HepG2 (cell line): Measurements from ENCODE around the gene CYB5A. TPM values are rescaled to one million over a fixed set of nuclear protein-coding genes. Genes with fewer than 3 reads are reported as not detected.
A peak's percentile ranks its signal among the peaks of the same experiment; 100 is the strongest.

Source experiments
- CENPT ChIP-seq: sonication (generic); formaldehyde crosslinking; IDR thresholded peaks from 2 replicates; pipeline ENCODE4 v1.8.0; 2022; ENCODE audit warnings: low read depth, mild to moderate bottlenecking, moderate library complexity, missing genetic modification reagents
- ELF3 ChIP-seq: IDR thresholded peaks from 2 replicates; pipeline ENCODE4 v1.6.1; 2016; ENCODE audit warnings: missing genetic modification reagents, missing compliant biosample characterization
- FOSL2 ChIP-seq: sonication (generic); formaldehyde crosslinking; IDR thresholded peaks from 2 replicates; pipeline ENCODE4 v1.4.0; 2020; ENCODE audit warnings: missing genetic modification reagents
- FOXK1 ChIP-seq: sonication (generic); formaldehyde crosslinking; IDR thresholded peaks from 2 replicates; pipeline ENCODE4 v1.4.0; 2020; ENCODE audit warnings: low read depth, missing genetic modification reagents, borderline replicate concordance
- HMG20A ChIP-seq: IDR thresholded peaks from 2 replicates; pipeline ENCODE4 v1.6.1; 2016; ENCODE audit warnings: borderline replicate concordance
- HOMEZ ChIP-seq: IDR thresholded peaks from 2 replicates; pipeline ENCODE4 v1.6.1; 2016; ENCODE audit warnings: low read depth
- IRF2 ChIP-seq: IDR thresholded peaks from 2 replicates; pipeline ENCODE4 v1.6.1; 2018; ENCODE audit warnings: missing genetic modification reagents, missing compliant biosample characterization
- KDM3A ChIP-seq: IDR thresholded peaks from 2 replicates; pipeline ENCODE4 v1.6.1; 2018; ENCODE audit warnings: low read depth, missing compliant biosample characterization
- MBD4 ChIP-seq: IDR thresholded peaks from 2 replicates; pipeline ENCODE4 v1.6.1; 2012; ENCODE audit warnings: low read length, inconsistent platforms, borderline replicate concordance
- MIER3 ChIP-seq: IDR thresholded peaks from 2 replicates; pipeline ENCODE4 v1.6.1; 2016; ENCODE audit warnings: missing compliant biosample characterization, borderline replicate concordance
- MYNN ChIP-seq: sonication (generic); formaldehyde crosslinking; IDR thresholded peaks from 2 replicates; pipeline ENCODE4 v1.4.0; 2020; ENCODE audit warnings: mild to moderate bottlenecking, low read depth, missing genetic modification reagents
- NCOA2 ChIP-seq: sonication (generic); formaldehyde crosslinking; IDR thresholded peaks from 2 replicates; pipeline ENCODE4 v1.8.0; 2022; ENCODE audit warnings: inconsistent platforms
- NFE2 ChIP-seq: sonication (generic); formaldehyde crosslinking; IDR thresholded peaks from 2 replicates; pipeline ENCODE4 v1.4.0; 2020; ENCODE audit warnings: missing genetic modification reagents
- NONO ChIP-seq, 2 experiments: fragments of 450-650 bp in 1 of 2; sonication (generic) in 1 of 2; formaldehyde crosslinking in 1 of 2; IDR thresholded peaks in 1 of 2; conservative IDR thresholded peaks in 1 of 2; 2 replicates each; pipeline versions ENCODE4 v1.6.1 to v1.8.0; 2017 to 2022; ENCODE audit warnings: mild to moderate bottlenecking in 1 of 2, missing genetic modification reagents in 1 of 2, moderate library complexity in 1 of 2
- NR2C2 ChIP-seq: sonication (generic); formaldehyde crosslinking; IDR thresholded peaks from 2 replicates; pipeline ENCODE4 v1.4.0; 2020; ENCODE audit warnings: missing genetic modification reagents, mild to moderate bottlenecking, moderate library complexity, borderline replicate concordance
- POLR2A ChIP-seq, 2 experiments: IDR thresholded peaks; 2 replicates each; pipeline ENCODE4 v1.6.1; 2011; ENCODE audit warnings: low read depth in 2 of 2, low read length in 2 of 2, mild to moderate bottlenecking in 1 of 2, moderate library complexity in 1 of 2; ENCODE audit not compliant: insufficient read depth in 1 of 2
- SKIL ChIP-seq: sonication (generic); formaldehyde crosslinking; IDR thresholded peaks from 2 replicates; pipeline ENCODE4 v1.8.0; 2022; ENCODE audit warnings: missing genetic modification reagents, mild to moderate bottlenecking, moderate library complexity, borderline replicate concordance
- ZBTB43 ChIP-seq: sonication (generic); formaldehyde crosslinking; conservative IDR thresholded peaks from 2 replicates; pipeline ENCODE4 v1.4.0; 2020; ENCODE audit warnings: missing genetic modification reagents
- ZEB1 ChIP-seq: IDR thresholded peaks from 2 replicates; pipeline ENCODE4 v1.6.1; 2012; ENCODE audit warnings: mild to moderate bottlenecking, low read depth, inconsistent platforms; ENCODE audit not compliant: insufficient replicate concordance
- ZFP1 ChIP-seq: IDR thresholded peaks from 2 replicates; pipeline ENCODE4 v1.6.1; 2016
- ZFY ChIP-seq: sonication (generic); formaldehyde crosslinking; IDR thresholded peaks from 2 replicates; pipeline ENCODE4 v1.4.0; 2020; ENCODE audit warnings: missing genetic modification reagents
- ZNF12 ChIP-seq: sonication (generic); formaldehyde crosslinking; IDR thresholded peaks from 2 replicates; pipeline ENCODE4 v1.5.0; 2020; ENCODE audit warnings: missing genetic modification reagents
- ZNF143 ChIP-seq: sonication (generic); formaldehyde crosslinking; IDR thresholded peaks from 2 replicates; pipeline ENCODE4 v1.4.0; 2020; ENCODE audit warnings: missing genetic modification reagents
- ZNF207 ChIP-seq: fragments of 450-650 bp; IDR thresholded peaks from 2 replicates; pipeline ENCODE4 v1.6.1; 2016; ENCODE audit warnings: antibody characterized with exemption, borderline replicate concordance
- ZNF589 ChIP-seq: sonication (generic); formaldehyde crosslinking; conservative IDR thresholded peaks from 2 replicates; pipeline ENCODE4 v1.8.0; 2022; ENCODE audit warnings: mild to moderate bottlenecking, moderate library complexity, missing genetic modification reagents
- polyA plus RNA-seq, 8 experiments: library from polyadenylated mRNA; depleted of rRNA in 3 of 8; stranded (reverse) in 7 of 8; unstranded in 1 of 8; fragments of >200 nt; fragmentation: Illumina TruSeq in 4 of 8; extraction: Trizol in 4 of 8; gene quantifications; 2 replicates each; pipeline versions ENCODE4 v1.2.1 to v1.2.3, GENCODE V29; 2011 to 2016; ENCODE audit warnings: low read depth in 4 of 8, missing spikeins in 1 of 8, mixed read lengths in 1 of 8; ENCODE audit not compliant: insufficient read depth in 1 of 8
- total RNA-seq, 5 experiments: library from RNA; depleted of rRNA; stranded (reverse); fragments of >200 nt; fragmentation: Illumina TruSeq; extraction: Trizol; gene quantifications; 2 replicates each; pipeline ENCODE4 v1.2.3, GENCODE V29; 2016; ENCODE audit warnings: low read depth in 1 of 5
- TF ChIP-seq, protein P1 (sequence below): sonication (generic); formaldehyde crosslinking; IDR thresholded peaks from 2 replicates; pipeline ENCODE4 v1.8.1; 2023; ENCODE audit warnings: mild to moderate bottlenecking, missing genetic modification reagents, borderline replicate concordance

Gene CYB5A
- total and polyA plus RNA-seq, 2 of the 13 experiments (the other 11 are each of a cell fraction or from before 2014, with no cell fraction given): 215 to 356 TPM

GRCh38 chr18:74234326-74235171, 57.2 kb downstream of the CYB5A start (continued):
- TF ChIP-seq ZBTB43 (CRISPR knock-in tag) (peak; percentile 87), ZFY (CRISPR knock-in tag) (0 out of 2 replicates have a peak, but pooled peaks have one; percentile 34), POLR2A (IDR thresholded peaks at IDR 0.05; ENCODE audit: insufficient read depth in 1 of 2, low read depth in 2 of 2, low read length in 2 of 2) (0 out of 4 replicates have a peak, but pooled peaks have one; percentile 15 to 32), SKIL (CRISPR knock-in tag) (peak; percentile 77), ZNF143 (CRISPR knock-in tag) (no peak), NCOA2 (CRISPR knock-in tag) (peak; percentile 95), ZEB1 (peak; percentile 24), NFE2 (CRISPR knock-in tag) (no peak), ELF3 (CRISPR knock-in tag) (peak; percentile 76), ZFP1 (CRISPR knock-in tag) (0 out of 2 replicates have a peak, but pooled peaks have one; percentile 12), CENPT (no peak), MBD4 (0 out of 2 replicates have a peak, but pooled peaks have one; percentile 49), NONO (IDR thresholded peaks at IDR 0.05) (no peak), NONO (CRISPR knock-in tag; conservative IDR thresholded peaks at IDR 0.05) (peak; percentile 66), ZNF12 (CRISPR knock-in tag) (no peak; the same call in 1 of the 2 replicates), HOMEZ (CRISPR knock-in tag) (peak; percentile 73; the same call in 1 of the 2 replicates), KDM3A (CRISPR knock-in tag) (peak; percentile 73), ZNF589 (CRISPR knock-in tag) (no peak), ZNF207 (no peak), IRF2 (CRISPR knock-in tag) (peak; percentile 82), NR2C2 (CRISPR knock-in tag) (peak; percentile 71; the same call in 1 of the 2 replicates), HMG20A (CRISPR knock-in tag) (peak; percentile 93; the same call in 1 of the 2 replicates), FOSL2 (CRISPR knock-in tag) (peak; percentile 82), FOXK1 (CRISPR knock-in tag) (peak; percentile 97), MYNN (CRISPR knock-in tag) (no peak), MIER3 (CRISPR knock-in tag) (peak; percentile 47; the same call in 1 of the 2 replicates)
- TF ChIP-seq, protein P1, sequence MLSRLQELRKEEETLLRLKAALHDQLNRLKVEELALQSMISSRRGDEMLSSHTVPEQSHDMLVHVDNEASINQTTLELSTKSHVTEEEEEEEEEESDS: peak; percentile 93; the same call in 1 of the 2 replicates
